GM23338 (cell line): ENCODE measurements around the gene FBXL5. TPM values are rescaled to one million over a fixed set of nuclear protein-coding genes. Genes with fewer than 3 reads are reported as not detected.

Experiments used
- ATAC-seq: fragments of 200-7000 bp; cut with Tn5 transposase; 3 replicates; pipeline ENCODE4 v1.9.1; 2020
- DNase-seq: peaks from one replicate; pipeline ENCODE4 v3.0.0-alpha.2; 2015; ENCODE audit warnings: low spot score
- H2AFZ ChIP-seq: fragments of 200-600 bp; sonication (generic); 2 replicates; pipeline ENCODE4 v1.8.0; 2016; ENCODE audit warnings: antibody characterized with exemption, mild to moderate bottlenecking, moderate library complexity
- H3F3A ChIP-seq: fragments of 200-600 bp; sonication (generic); replicated peaks from 2 replicates; pipeline ENCODE4 v1.8.0; 2017; ENCODE audit warnings: antibody characterized with exemption, mixed run types, low read depth
- H3K27ac ChIP-seq: fragments of 200-600 bp; sonication (generic); 2 replicates; pipeline ENCODE4 v1.6.1; 2016; ENCODE audit warnings: low read depth
- H3K27me3 ChIP-seq: fragments of 200-600 bp; sonication (generic); 2 replicates; pipeline ENCODE4 v1.8.0; 2016; ENCODE audit warnings: mild to moderate bottlenecking, mixed run types, moderate library complexity; ENCODE audit not compliant: insufficient read depth
- H3K36me3 ChIP-seq: fragments of 200-600 bp; sonication (generic); 2 replicates; pipeline ENCODE4 v1.8.0; 2016; ENCODE audit warnings: mild to moderate bottlenecking; ENCODE audit not compliant: insufficient read depth
- H3K4me1 ChIP-seq: fragments of 200-600 bp; sonication (generic); 2 replicates; pipeline ENCODE4 v1.8.0; 2016; ENCODE audit warnings: mild to moderate bottlenecking, moderate library complexity; ENCODE audit not compliant: insufficient read depth
- H3K4me2 ChIP-seq: fragments of 200-600 bp; sonication (generic); 2 replicates; pipeline ENCODE4 v1.7.1; 2017; ENCODE audit warnings: mixed run types
- H3K4me3 ChIP-seq: fragments of 200-600 bp; sonication (generic); 2 replicates; pipeline ENCODE4 v1.6.1; 2016; ENCODE audit warnings: mixed run types
- H3K79me2 ChIP-seq: fragments of 200-600 bp; sonication (generic); replicated peaks from 2 replicates; pipeline ENCODE4 v1.8.0; 2017; ENCODE audit warnings: mild to moderate bottlenecking; ENCODE audit not compliant: insufficient read depth
- H3K9me2 ChIP-seq: fragments of 200-600 bp; sonication (generic); 2 replicates; pipeline ENCODE4 v1.8.0; 2017; ENCODE audit not compliant: insufficient read depth
- H4K20me1 ChIP-seq: fragments of 200-600 bp; sonication (generic); replicated peaks from 2 replicates; pipeline ENCODE4 v1.8.0; 2017; ENCODE audit warnings: mild to moderate bottlenecking; ENCODE audit not compliant: insufficient read depth
- H3K27ac Mint-ChIP-seq: 2 replicates; pipeline ENCODE4 v1.8.0; 2020; ENCODE audit warnings: inconsistent platforms, mild to moderate bottlenecking, moderate library complexity, mixed read lengths
- H3K27me3 Mint-ChIP-seq: 3 replicates; pipeline ENCODE4 v1.8.0; 2022; ENCODE audit warnings: low read depth, mild to moderate bottlenecking, moderate library complexity, mixed read lengths, inconsistent platforms; ENCODE audit not compliant: insufficient read depth, poor library complexity
- H3K36me3 Mint-ChIP-seq: 3 replicates; pipeline ENCODE4 v1.8.0; 2021; ENCODE audit warnings: low read depth, mild to moderate bottlenecking, inconsistent platforms, moderate library complexity, mixed read lengths
- H3K4me1 Mint-ChIP-seq: 3 replicates; pipeline ENCODE4 v1.8.0; 2020; ENCODE audit warnings: mild to moderate bottlenecking, inconsistent platforms, mixed read lengths
- H3K4me3 Mint-ChIP-seq: 3 replicates; pipeline ENCODE4 v1.8.0; 2021; ENCODE audit warnings: moderate library complexity, mild to moderate bottlenecking, inconsistent platforms, mixed read lengths
- H3K9me3 Mint-ChIP-seq: 3 replicates; pipeline ENCODE4 v1.8.0; 2020; ENCODE audit warnings: moderate library complexity, mild to moderate bottlenecking, inconsistent platforms, mixed read lengths
- ZNF331 ChIP-seq: fragments of 250-450 bp; sonication (Bioruptor Pico); IDR thresholded peaks from 2 replicates; pipeline ENCODE4 v1.5.0; 2020; ENCODE audit warnings: low read depth, mild to moderate bottlenecking, moderate library complexity
- polyA plus RNA-seq: library from polyadenylated mRNA; unstranded; fragments of >200 nt; fragmentation: Nextera tagmentation; extraction: Ambion mirVana; gene quantifications from 2 replicates; pipeline ENCODE4 v1.2.1, GENCODE V29; 2016
- total RNA-seq: library from RNA; depleted of rRNA; stranded (reverse); fragments of >200 nt; shearing (Covaris generic); gene quantifications from 2 replicates; pipeline ENCODE4 v1.2.3, GENCODE V29; 2014
- TF ChIP-seq, protein P1 (sequence below): IDR thresholded peaks from 2 replicates; pipeline ENCODE4 v1.6.1; 2016; ENCODE audit warnings: antibody characterized with exemption
- TF ChIP-seq, protein P2 (sequence below): fragments of 250-450 bp; sonication (Bioruptor Pico); IDR thresholded peaks from 2 replicates; pipeline ENCODE4 v1.5.0; 2020; ENCODE audit warnings: mild to moderate bottlenecking, moderate library complexity
- TF ChIP-seq, protein P3 (sequence below), 2 experiments: fragments of 200-600 bp in 1 of 2; sonication (generic) in 1 of 2; conservative IDR thresholded peaks; 2 replicates each; pipeline versions ENCODE4 v1.5.1 to v1.6.1; 2016 to 2017; ENCODE audit warnings: antibody characterized with exemption in 2 of 2, low read depth in 2 of 2, mild to moderate bottlenecking in 2 of 2, moderate library complexity in 1 of 2

FBXL5 gene
- total and polyA plus RNA-seq, 2 experiments from 2014 or later, result 55.7 to 81.9 TPM

DNA sequence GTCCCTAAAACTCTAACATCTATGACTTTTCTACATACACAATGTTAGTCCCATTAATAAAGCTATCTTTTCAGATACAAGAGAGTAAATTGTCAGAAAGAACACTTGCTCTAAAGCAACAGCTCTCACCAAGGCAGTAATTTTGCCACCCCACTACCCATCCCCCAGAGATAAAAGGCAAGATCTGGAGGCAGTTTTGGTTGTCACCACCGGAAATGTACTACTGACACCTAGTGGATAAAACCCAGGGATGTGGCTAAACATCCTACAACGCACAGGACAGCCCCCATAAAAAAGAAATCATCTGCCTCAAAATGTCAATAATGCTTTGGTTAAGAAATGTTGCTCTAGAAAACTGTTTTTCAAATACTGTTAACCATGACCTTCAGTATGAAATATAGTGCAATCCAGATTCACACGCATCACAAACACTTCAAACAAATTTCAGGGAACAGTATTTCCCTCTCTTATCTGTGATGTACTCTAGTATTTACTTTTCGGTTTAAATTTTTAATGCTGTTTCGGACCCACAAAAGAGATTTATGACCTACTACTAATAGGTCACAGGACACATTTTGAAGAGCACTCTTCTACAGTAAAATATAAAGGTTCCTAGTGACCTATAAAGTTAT lies 5.1 kb downstream of the FBXL5 start:
- H3K4me1 Mint-ChIP-seq, result peaks cover 28% of the 10 kb centered on the region
- H3K27ac Mint-ChIP-seq, result no peak overlapping the region; the same call in 1 of the 2 replicates
- no peaks in the 10 kb centered on the region for H3K9me3 Mint-ChIP-seq
- H3K36me3 ChIP-seq, result no peaks in the 10 kb centered on the region
- ATAC-seq (peak; percentile 81), DNase-seq (peak; percentile 89)
- H3K9me2 ChIP-seq, result no peaks in the 10 kb centered on the region
- no peak overlapping the region for H2AFZ ChIP-seq
- no peak overlapping the region for H3K27ac ChIP-seq
- H3F3A ChIP-seq, result no peaks in the 10 kb centered on the region
- H3K36me3 Mint-ChIP-seq, result peaks cover 3% of the 10 kb centered on the region; the same call in 2 of the 3 replicates
- H3K4me3 Mint-ChIP-seq, result peak overlapping the region; percentile 46; the same call in 2 of the 3 replicates
- peaks cover 92% of the 10 kb centered on the region for H3K79me2 ChIP-seq
- peak overlapping the region; percentile 20; the same call in 1 of the 2 replicates for H3K4me2 ChIP-seq
- H3K4me3 ChIP-seq, result no peak overlapping the region
- H4K20me1 ChIP-seq, result 0 out of 2 replicates have a peak, but pooled peaks cover 5% of the 10 kb centered on the region
- TF ChIP-seq, protein P1, sequence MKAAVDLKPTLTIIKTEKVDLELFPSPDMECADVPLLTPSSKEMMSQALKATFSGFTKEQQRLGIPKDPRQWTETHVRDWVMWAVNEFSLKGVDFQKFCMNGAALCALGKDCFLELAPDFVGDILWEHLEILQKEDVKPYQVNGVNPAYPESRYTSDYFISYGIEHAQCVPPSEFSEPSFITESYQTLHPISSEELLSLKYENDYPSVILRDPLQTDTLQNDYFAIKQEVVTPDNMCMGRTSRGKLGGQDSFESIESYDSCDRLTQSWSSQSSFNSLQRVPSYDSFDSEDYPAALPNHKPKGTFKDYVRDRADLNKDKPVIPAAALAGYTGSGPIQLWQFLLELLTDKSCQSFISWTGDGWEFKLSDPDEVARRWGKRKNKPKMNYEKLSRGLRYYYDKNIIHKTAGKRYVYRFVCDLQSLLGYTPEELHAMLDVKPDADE, result no peak
- TF ChIP-seq, protein P2, sequence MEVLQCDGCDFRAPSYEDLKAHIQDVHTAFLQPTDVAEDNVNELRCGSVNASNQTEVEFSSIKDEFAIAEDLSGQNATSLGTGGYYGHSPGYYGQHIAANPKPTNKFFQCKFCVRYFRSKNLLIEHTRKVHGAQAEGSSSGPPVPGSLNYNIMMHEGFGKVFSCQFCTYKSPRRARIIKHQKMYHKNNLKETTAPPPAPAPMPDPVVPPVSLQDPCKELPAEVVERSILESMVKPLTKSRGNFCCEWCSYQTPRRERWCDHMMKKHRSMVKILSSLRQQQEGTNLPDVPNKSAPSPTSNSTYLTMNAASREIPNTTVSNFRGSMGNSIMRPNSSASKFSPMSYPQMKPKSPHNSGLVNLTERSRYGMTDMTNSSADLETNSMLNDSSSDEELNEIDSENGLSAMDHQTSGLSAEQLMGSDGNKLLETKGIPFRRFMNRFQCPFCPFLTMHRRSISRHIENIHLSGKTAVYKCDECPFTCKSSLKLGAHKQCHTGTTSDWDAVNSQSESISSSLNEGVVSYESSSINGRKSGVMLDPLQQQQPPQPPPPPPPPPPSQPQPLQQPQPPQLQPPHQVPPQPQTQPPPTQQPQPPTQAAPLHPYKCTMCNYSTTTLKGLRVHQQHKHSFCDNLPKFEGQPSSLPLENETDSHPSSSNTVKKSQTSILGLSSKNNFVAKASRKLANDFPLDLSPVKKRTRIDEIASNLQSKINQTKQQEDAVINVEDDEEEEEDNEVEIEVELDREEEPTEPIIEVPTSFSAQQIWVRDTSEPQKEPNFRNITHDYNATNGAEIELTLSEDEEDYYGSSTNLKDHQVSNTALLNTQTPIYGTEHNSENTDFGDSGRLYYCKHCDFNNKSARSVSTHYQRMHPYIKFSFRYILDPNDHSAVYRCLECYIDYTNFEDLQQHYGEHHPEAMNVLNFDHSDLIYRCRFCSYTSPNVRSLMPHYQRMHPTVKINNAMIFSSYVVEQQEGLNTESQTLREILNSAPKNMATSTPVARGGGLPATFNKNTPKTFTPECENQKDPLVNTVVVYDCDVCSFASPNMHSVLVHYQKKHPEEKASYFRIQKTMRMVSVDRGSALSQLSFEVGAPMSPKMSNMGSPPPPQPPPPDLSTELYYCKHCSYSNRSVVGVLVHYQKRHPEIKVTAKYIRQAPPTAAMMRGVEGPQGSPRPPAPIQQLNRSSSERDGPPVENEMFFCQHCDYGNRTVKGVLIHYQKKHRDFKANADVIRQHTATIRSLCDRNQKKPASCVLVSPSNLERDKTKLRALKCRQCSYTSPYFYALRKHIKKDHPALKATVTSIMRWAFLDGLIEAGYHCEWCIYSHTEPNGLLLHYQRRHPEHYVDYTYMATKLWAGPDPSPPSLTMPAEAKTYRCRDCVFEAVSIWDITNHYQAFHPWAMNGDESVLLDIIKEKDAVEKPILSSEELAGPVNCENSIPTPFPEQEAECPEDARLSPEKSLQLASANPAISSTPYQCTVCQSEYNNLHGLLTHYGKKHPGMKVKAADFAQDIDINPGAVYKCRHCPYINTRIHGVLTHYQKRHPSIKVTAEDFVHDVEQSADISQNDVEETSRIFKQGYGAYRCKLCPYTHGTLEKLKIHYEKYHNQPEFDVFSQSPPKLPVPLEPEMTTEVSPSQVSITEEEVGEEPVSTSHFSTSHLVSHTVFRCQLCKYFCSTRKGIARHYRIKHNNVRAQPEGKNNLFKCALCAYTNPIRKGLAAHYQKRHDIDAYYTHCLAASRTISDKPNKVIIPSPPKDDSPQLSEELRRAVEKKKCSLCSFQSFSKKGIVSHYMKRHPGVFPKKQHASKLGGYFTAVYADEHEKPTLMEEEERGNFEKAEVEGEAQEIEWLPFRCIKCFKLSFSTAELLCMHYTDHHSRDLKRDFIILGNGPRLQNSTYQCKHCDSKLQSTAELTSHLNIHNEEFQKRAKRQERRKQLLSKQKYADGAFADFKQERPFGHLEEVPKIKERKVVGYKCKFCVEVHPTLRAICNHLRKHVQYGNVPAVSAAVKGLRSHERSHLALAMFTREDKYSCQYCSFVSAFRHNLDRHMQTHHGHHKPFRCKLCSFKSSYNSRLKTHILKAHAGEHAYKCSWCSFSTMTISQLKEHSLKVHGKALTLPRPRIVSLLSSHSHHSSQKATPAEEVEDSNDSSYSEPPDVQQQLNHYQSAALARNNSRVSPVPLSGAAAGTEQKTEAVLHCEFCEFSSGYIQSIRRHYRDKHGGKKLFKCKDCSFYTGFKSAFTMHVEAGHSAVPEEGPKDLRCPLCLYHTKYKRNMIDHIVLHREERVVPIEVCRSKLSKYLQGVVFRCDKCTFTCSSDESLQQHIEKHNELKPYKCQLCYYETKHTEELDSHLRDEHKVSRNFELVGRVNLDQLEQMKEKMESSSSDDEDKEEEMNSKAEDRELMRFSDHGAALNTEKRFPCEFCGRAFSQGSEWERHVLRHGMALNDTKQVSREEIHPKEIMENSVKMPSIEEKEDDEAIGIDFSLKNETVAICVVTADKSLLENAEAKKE, result no peak
- TF ChIP-seq, protein P3, sequence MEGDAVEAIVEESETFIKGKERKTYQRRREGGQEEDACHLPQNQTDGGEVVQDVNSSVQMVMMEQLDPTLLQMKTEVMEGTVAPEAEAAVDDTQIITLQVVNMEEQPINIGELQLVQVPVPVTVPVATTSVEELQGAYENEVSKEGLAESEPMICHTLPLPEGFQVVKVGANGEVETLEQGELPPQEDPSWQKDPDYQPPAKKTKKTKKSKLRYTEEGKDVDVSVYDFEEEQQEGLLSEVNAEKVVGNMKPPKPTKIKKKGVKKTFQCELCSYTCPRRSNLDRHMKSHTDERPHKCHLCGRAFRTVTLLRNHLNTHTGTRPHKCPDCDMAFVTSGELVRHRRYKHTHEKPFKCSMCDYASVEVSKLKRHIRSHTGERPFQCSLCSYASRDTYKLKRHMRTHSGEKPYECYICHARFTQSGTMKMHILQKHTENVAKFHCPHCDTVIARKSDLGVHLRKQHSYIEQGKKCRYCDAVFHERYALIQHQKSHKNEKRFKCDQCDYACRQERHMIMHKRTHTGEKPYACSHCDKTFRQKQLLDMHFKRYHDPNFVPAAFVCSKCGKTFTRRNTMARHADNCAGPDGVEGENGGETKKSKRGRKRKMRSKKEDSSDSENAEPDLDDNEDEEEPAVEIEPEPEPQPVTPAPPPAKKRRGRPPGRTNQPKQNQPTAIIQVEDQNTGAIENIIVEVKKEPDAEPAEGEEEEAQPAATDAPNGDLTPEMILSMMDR (conservative IDR thresholded peaks at IDR 0.05; ENCODE audit: low read depth in 2 of 2), result peak; percentile 88
- TF ChIP-seq ZNF331 (CRISPR knock-in tag), result no peak
- no peaks in the 10 kb centered on the region for H3K27me3 ChIP-seq
- peaks cover 7% of the 10 kb centered on the region for H3K27me3 Mint-ChIP-seq
- peaks cover 11% of the 10 kb centered on the region; the same call in 1 of the 2 replicates for H3K4me1 ChIP-seq
